GM18907 (cell line): ENCODE data around the gene ARL5C.

Source experiments
- ATAC-seq: cut with Tn5 transposase; IDR thresholded peaks from one replicate; pipeline ENCODE4 v1.9.1; 2021; ENCODE audit warnings: mild to moderate bottlenecking, moderate library complexity; ENCODE audit not compliant: unreplicated experiment

Gene ARL5C

DNA sequence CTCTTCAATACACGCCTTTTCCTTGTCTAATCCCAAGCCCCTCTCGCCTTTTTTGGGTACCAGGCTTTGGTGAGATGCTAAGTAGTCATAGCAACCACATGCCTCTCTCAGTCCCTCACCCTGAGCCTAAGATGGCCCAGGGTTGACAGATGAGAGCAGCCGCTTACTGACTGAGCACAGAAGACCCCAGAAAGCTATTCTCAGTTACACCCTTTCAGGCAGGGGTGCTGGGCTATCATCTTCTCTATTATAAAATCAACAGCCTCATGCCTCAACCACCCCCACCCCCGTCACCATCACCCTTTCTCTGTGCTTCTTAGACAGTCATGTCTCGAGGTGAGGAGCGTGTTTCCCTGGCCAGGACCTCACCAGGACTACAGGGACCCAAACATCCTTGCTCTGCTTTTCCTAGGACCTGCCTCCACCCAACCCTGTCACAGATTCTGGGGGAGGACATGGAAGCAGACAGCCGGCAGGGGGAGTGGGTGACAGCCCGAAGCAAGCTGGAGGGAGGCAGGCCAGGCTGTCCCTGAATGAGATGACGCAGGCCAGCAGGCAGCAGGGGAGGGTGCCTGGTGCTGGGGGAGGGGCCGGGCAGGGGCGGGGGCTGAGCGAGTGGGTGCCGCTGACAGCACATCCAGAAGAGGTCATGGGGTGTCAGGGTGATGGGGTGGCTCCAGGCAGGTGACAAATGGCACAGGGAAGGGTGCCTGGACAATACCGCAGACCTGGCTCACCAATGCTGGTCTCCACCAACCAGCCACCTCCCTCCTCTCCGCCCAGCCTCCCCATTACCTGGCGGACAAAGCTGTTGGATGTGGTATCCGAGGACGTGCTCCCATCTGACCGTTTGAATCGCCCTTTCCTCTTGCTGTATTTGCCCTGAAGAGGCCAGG, 28.4 kb upstream of the ARL5C start:
- ATAC-seq: no peak

- no peak for ATAC-seq
These were observed 27.4 kb upstream of the ARL5C start for GRCh38 chr17:39193346-39193745.

DNA sequence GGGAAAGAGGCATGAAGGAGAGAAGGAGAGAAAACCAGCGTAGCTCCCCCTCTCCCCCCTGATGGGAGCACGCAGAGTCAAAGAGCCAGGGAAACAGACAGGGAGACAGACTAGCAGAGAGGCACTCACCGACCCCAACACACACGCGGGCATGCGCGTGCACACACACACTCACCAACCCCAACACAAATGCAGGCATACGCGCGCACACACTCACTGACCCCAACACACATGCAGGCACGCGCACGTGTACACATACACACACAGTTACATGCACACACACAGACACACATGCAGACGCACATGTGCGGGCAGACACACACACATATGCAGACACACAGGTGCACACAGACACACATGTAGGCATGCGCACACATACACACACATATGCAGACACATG, 26.9 kb upstream of the ARL5C start:
- ATAC-seq: no peak

DNA sequence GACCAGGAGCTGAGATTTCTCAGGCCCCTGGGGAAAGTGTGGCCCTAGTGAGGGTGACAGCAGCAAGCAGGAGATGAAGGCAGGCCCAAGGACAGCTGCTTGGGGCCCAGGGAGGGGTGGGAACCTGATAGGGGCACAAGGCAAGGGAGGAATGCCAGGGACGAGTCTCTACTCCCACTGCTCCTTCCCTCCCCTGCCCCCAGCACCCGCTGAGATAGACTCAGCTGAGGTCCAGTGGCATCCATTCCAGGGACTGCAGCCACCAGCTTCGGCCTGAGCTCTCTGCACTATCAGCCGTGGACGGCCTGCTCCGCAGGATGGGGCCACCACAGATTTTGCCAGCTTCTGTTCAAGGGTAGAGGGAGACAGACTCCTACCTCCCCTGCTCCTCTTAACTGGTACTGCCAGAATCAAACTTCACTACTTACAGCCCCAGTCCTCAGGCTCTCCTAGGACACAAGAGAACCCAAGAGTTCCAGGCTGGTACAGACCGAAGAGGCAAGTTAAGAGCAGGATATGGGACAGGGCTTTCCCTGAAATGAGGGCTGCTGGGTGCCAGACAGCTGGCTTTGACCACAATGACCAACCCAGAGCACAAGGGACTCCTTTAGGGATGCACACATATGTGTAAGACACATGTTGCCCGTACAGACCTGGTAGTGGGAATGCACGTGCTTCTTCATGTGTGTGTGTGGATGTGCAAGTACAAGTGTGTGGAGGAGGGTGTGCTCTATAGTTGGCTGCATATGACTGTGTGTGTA, 26.0 kb upstream of the ARL5C start:
- ATAC-seq: no peak

GRCh38 chr17:39187152-39187830, 21.3 kb upstream of the ARL5C start:
- no peak for ATAC-seq

DNA sequence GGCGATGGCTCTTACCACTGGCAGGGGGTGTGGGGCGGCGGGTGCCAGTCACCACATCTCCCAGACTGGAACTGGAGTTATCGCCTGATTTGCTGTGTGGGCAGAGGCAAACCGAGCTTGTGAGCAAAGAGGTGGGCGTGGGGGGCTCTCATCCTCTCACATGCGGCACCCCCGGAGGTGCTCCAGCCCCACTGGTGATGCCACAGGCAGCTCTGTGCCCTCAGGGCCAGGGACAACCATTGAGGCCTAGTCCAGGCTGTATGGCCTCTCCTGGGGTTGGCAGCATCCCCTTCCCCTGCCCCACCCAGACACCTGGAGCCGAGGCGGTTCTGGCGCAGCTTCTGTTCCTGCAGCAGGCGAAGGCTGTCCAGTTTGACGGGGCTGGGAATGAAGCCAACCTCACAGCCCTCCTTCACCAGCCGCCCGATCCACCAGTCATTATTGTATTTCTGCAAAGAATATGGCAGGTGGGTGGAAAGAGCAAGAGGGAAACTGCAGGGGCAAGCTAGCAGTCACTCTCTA, 20.6 kb upstream of the ARL5C start:
- ATAC-seq: no peak

GRCh38 chr17:39183720-39184119, 17.8 kb upstream of the ARL5C start:
- ATAC-seq: no peak

DNA sequence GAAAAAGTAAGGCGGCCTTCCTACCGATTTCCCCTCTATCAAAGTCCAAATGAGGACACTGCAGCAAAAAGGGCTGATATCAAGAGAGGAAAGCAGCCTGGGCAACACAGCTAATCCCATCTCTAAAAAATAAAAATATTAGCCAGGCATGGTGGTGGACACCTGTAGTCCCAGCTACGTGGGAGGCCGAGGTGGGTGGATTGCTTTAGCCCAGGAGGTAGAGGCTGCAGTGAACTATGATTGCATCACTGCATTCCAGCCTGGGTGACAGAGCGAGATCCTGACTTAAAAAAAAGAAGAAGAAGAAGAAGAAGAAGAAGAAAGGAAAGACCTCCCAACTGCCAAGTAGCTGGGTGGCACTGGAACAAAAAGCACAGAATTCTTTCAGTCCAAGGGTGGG, 17.1 kb upstream of the ARL5C start:
- ATAC-seq: no peak

DNA sequence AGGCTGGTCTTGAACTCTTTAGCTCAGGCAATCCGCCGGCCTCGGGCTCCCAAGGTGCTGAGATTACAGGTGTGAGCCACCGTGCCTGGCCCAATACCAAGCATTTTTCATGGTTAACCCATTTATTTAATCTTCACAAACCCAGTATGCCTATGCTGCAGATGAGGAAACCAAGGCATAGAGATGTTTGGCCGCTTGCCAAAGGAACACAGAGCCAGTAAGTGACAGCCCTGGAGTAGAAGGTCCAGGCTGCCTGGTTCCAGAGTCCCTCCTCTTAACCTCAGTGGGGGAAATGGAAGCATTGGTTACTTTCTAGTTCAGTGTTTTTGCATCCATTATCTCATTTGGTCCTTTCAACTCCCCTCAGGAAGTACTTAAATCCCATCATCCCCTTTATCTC, 15.3 kb upstream of the ARL5C start:
- ATAC-seq: no peak

GRCh38 chr17:39178536-39178935, 12.6 kb upstream of the ARL5C start:
- ATAC-seq: no peak

DNA sequence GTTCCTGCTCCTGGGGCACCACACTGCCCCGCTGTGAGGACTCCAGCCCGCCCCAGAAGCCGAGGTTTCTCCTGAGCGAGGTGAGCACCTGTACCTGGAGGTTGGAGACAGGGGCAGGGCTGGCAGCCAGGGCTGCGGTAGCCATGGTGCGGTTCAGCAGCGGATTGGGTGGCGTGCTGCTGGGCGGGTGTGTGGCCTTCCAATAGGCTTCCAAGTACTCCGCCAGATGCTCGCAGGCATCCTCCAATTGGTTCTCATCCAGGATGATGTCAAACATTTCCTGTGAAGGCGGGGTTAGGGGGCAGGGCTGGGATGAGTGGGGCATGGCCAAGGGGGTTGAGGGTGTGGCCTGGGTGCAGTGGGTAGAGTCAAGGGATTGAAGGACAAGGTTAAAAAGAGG, 11.3 kb upstream of the ARL5C start:
- no peak for ATAC-seq

- ATAC-seq: no peak
These were observed 9.7 kb upstream of the ARL5C start for GRCh38 chr17:39175695-39176093.

DNA sequence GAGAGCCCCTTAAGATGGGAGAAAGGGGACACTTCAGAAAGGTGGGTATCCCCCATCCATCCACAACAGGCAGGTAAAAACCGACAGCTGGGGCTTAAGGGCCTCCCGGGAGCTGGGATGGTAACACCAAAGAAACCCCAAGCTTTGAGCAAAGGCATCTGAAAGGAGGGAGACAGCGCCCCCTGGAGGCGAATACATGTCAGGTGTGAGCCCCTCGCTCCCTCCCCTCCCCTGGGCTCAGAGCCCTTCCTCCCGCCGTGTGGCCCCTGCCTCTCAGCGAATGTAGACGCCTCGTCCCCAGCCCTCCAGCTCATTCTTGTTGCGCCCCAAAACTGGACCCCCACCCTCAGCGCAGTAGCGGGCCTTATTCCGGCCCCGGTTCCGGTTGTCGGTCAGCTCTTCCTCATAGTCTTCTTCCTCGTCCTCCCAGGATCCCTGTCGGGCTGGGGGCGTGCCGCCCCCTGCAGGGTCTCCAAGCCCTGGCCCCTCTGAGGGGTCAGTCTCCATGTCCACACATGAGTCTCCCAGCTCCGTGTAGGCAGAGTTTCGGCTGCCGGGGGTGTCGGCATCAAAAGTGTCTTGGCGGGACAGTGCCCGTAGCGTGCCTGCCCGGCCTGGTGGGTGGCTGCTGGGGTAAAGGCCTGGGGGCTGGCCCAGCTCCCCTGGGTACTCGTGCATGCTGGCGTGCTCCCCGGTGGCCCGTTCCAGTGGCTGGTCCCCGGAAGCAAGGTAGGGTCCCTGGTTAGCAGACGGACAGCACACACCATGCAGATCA, 9.1 kb upstream of the ARL5C start:
- ATAC-seq: no peak

GRCh38 chr17:39173526-39174274, 7.7 kb upstream of the ARL5C start:
- ATAC-seq: no peak

DNA sequence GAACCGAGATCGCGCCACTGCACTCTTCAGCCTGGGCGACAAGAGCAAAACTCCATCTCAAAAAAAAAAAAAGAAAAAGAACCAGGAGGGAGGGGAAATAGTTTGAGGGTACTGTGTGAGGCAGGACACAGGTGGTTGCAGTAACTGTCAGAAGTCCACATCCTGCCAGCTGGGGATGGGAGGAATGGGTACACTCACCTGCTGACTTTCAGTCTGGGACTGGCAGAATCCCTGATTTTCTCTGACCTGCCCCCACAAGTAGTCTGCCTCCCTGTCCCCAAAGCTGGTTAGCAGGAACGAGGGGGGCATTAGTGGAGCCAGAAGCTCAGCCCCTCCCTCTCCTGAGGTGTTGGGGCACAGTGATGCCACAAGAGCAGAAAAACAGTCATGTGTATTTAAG, 7.1 kb upstream of the ARL5C start:
- no peak for ATAC-seq

- no peak for ATAC-seq
These were observed 6.0 kb upstream of the ARL5C start for GRCh38 chr17:39171933-39172332.

- ATAC-seq: no peak
These were observed 4.6 kb upstream of the ARL5C start for GRCh38 chr17:39170558-39170957.

- ATAC-seq: no peak
These were observed 4.1 kb upstream of the ARL5C start for GRCh38 chr17:39170109-39170508.

DNA sequence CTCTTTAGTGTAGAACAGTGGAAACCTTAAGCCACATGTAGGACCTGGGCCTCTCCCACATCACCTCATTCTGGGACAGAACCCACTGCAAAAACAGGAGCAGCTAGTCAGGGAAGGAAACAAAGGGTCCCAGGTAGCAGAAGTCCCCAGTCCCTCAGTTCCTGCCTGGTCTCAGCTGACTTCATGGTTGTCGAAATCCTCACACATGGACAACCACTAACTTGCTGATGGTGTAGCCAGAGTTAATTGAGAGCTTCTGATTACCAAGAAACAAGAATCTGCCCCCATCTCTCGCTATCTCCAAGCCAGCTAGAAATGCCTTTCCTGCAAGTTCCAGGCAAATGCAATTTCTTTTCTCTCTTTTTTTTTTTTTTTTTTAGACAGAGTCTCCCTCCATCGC, 3.6 kb upstream of the ARL5C start:
- ATAC-seq: no peak

DNA sequence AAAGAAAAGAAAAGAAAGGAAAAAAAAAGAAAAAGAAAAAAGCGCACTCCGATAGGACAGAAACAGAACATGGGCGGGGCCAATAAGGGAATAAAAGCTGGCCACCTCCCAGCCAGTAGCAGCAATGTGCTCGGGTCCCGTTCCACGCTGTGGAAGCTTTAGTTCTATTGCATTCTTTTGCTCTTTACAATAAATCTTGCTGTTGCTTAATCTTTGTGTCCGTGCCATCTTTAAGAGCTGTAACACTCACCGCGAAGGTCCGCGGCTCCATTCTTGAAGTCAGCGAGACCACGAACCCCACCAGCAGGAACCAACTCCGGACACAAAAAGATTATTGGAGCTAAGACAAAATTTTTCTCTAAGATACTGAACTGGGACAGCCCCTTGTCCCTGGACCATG, 3.1 kb upstream of the ARL5C start:
- ATAC-seq: no peak
